WTC11 (cell line): Measurements from ENCODE around the gene GNL2. TPM values are rescaled to one million over a fixed set of nuclear protein-coding genes. Genes with fewer than 3 reads are reported as not detected.

ENCODE experiments used
- ATAC-seq: fragments of 200-7000 bp; cut with Tn5 transposase; 2 replicates; pipeline ENCODE4 v1.10.0; 2021; ENCODE audit warnings: mild to moderate bottlenecking, moderate library complexity
- CTCF ChIA-PET: fragments of 300-600 bp; sonication (Branson Sonifier 250); formaldehyde crosslinking; loops from one replicate; lab custom pipeline; 2021; ENCODE audit warnings: antibody characterized with exemption; lab: Charles Lee
- POLR2A ChIA-PET: fragments of 350-600 bp; sonication (Branson Sonifier 250); formaldehyde crosslinking; loops from one replicate; lab custom pipeline; 2021; ENCODE audit warnings: antibody characterized with exemption; lab: Charles Lee
- DNase-seq: peaks from one replicate; pipeline ENCODE4 v3.0.0; 2021; ENCODE audit warnings: low spot score
- H3K27ac Mint-ChIP-seq: 2 replicates; pipeline ENCODE4 v1.8.0; 2021; ENCODE audit warnings: mixed read lengths
- H3K27me3 Mint-ChIP-seq: 2 replicates; pipeline ENCODE4 v1.8.0; 2021; ENCODE audit warnings: low read depth, mild to moderate bottlenecking, moderate library complexity, mixed read lengths
- H3K36me3 Mint-ChIP-seq: 2 replicates; pipeline ENCODE4 v1.8.0; 2021; ENCODE audit warnings: mixed read lengths
- H3K4me1 Mint-ChIP-seq: 2 replicates; pipeline ENCODE4 v1.8.0; 2022; ENCODE audit warnings: mixed read lengths
- H3K4me3 Mint-ChIP-seq: 2 replicates; pipeline ENCODE4 v1.8.0; 2021; ENCODE audit warnings: mild to moderate bottlenecking, moderate library complexity, mixed read lengths
- H3K9me3 Mint-ChIP-seq: 2 replicates; pipeline ENCODE4 v1.8.0; 2021; ENCODE audit warnings: mixed read lengths
- ATF1 ChIP-seq: sonication (generic); formaldehyde crosslinking; IDR thresholded peaks from 2 replicates; pipeline ENCODE4 v1.8.1; 2023; ENCODE audit warnings: mild to moderate bottlenecking, moderate library complexity, missing genetic modification reagents
- ATF2 ChIP-seq: sonication (generic); formaldehyde crosslinking; IDR thresholded peaks from 2 replicates; pipeline ENCODE4 v1.8.1; 2022; ENCODE audit warnings: low read depth, missing genetic modification reagents, borderline replicate concordance
- ATF3 ChIP-seq: sonication (generic); formaldehyde crosslinking; conservative IDR thresholded peaks from 2 replicates; pipeline ENCODE4 v1.8.1; 2022; ENCODE audit warnings: mild to moderate bottlenecking, missing genetic modification reagents
- FOXK1 ChIP-seq: sonication (generic); formaldehyde crosslinking; IDR thresholded peaks from 2 replicates; pipeline ENCODE4 v1.8.0; 2022; ENCODE audit warnings: mild to moderate bottlenecking, moderate library complexity, missing genetic modification reagents
- GABPB1 ChIP-seq: sonication (generic); formaldehyde crosslinking; IDR thresholded peaks from 2 replicates; pipeline ENCODE4 v1.8.1; 2023; ENCODE audit warnings: mild to moderate bottlenecking, missing genetic modification reagents
- HMGXB4 ChIP-seq: sonication (generic); formaldehyde crosslinking; IDR thresholded peaks from 2 replicates; pipeline ENCODE4 v1.8.1; 2023; ENCODE audit warnings: mild to moderate bottlenecking, moderate library complexity, missing genetic modification reagents
- MXD4 ChIP-seq: fragments of 250-450 bp; sonication (Bioruptor Pico); IDR thresholded peaks from 2 replicates; pipeline ENCODE4 v1.8.0; 2021; ENCODE audit warnings: mild to moderate bottlenecking, moderate library complexity, borderline replicate concordance
- NFATC4 ChIP-seq: fragments of 250-450 bp; sonication (Bioruptor Pico); IDR thresholded peaks from 2 replicates; pipeline ENCODE4 v1.9.0; 2021; ENCODE audit warnings: mild to moderate bottlenecking
- NR3C1 ChIP-seq: sonication (generic); formaldehyde crosslinking; conservative IDR thresholded peaks from 2 replicates; pipeline ENCODE4 v1.8.1; 2023; ENCODE audit warnings: low read depth, mild to moderate bottlenecking, missing genetic modification reagents
- RELA ChIP-seq: sonication (generic); formaldehyde crosslinking; IDR thresholded peaks from 2 replicates; pipeline ENCODE4 v1.8.1; 2022; ENCODE audit warnings: missing genetic modification reagents, mild to moderate bottlenecking, borderline replicate concordance
- RORB ChIP-seq: fragments of 250-450 bp; sonication (Bioruptor Pico); IDR thresholded peaks from 2 replicates; pipeline ENCODE4 v1.9.0; 2021; ENCODE audit warnings: mild to moderate bottlenecking
- SMAD4 ChIP-seq: sonication (generic); formaldehyde crosslinking; IDR thresholded peaks from 2 replicates; pipeline ENCODE4 v1.8.0; 2022; ENCODE audit warnings: mild to moderate bottlenecking, missing genetic modification reagents
- TEAD1 ChIP-seq: sonication (generic); formaldehyde crosslinking; IDR thresholded peaks from 2 replicates; pipeline ENCODE4 v1.8.0; 2022; ENCODE audit warnings: mild to moderate bottlenecking, missing genetic modification reagents
- TEAD4 ChIP-seq: sonication (generic); formaldehyde crosslinking; IDR thresholded peaks from 2 replicates; pipeline ENCODE4 v1.8.0; 2022; ENCODE audit warnings: mild to moderate bottlenecking, missing genetic modification reagents
- ZNF121 ChIP-seq: sonication (generic); formaldehyde crosslinking; IDR thresholded peaks from 2 replicates; pipeline ENCODE4 v1.8.0; 2023; ENCODE audit warnings: missing genetic modification reagents
- ZNF138 ChIP-seq: sonication (generic); formaldehyde crosslinking; conservative IDR thresholded peaks from 2 replicates; pipeline ENCODE4 v1.8.1; 2022; ENCODE audit warnings: mild to moderate bottlenecking, moderate library complexity, missing genetic modification reagents
- ZNF317 ChIP-seq: sonication (generic); formaldehyde crosslinking; IDR thresholded peaks from 2 replicates; pipeline ENCODE4 v1.8.1; 2023; ENCODE audit warnings: low read depth, mild to moderate bottlenecking, moderate library complexity, missing genetic modification reagents, borderline replicate concordance
- ZNF512 ChIP-seq: sonication (generic); formaldehyde crosslinking; IDR thresholded peaks from 2 replicates; pipeline ENCODE4 v1.8.1; 2022; ENCODE audit warnings: missing genetic modification reagents, borderline replicate concordance
- ZNF671 ChIP-seq: fragments of 250-450 bp; sonication (Bioruptor Pico); IDR thresholded peaks from 2 replicates; pipeline ENCODE4 v1.8.0; 2021; ENCODE audit warnings: mild to moderate bottlenecking
- total RNA-seq: library from RNA; stranded (reverse); gene quantifications from 3 replicates; pipeline ENCODE4 v1.2.3, GENCODE V29; 2021
- TF ChIP-seq, protein P1 (sequence below): fragments of 250-450 bp; sonication (Bioruptor Pico); IDR thresholded peaks from 2 replicates; pipeline ENCODE4 v1.9.0; 2021; ENCODE audit warnings: mild to moderate bottlenecking, borderline replicate concordance
- TF ChIP-seq, protein P2 (sequence below): sonication (generic); formaldehyde crosslinking; IDR thresholded peaks from 2 replicates; pipeline ENCODE4 v1.8.0; 2023; ENCODE audit warnings: missing genetic modification reagents, mild to moderate bottlenecking, borderline replicate concordance

The GNL2 gene
- total RNA-seq, 1 experiment from 2014 or later = 92.8 TPM

DNA sequence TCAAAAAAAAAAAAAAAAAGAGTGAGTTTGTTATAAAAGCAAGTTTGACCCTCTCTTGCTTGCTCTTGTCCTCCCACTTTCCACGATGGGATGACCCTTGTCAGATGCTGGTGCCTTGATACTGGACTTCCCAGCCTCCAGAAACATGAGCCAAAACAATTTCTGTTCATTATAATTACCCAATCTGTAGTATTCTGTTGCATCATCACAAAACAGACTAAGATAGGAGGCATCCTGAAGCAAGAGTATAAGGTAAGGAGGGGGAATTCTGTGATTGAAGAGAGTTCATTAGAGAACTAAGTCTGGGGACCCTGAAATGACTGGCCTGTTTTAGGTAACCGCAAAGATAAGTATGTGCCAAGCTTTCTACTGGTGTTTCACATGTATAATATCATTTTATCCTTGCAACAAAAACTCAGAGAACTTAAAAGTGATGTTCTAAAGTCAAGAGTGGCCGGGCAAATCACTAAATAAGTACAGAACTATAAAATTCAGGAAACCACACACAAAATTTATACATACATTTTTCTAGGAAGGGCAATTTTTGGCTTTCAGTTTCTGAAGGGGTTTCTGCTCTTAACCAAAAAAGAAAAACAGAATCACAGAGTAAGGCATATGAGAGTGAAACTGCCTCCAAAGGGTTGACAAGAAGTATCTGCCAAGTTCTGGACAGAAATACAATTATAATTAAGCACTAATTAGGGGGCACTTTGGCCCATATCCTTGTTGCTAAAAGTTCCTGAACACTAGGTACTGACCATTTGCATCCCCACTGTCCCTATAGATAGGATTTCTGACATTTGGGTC, 25.0 kb downstream of the GNL2 start:
- ATAC-seq = no peak

GRCh38 chr1:37567023-37567422, 28.7 kb downstream of the GNL2 start:
- DNase-seq = no peak
- H3K4me3 Mint-ChIP-seq = no peak overlapping the region
- ATAC-seq = no peak
- no peaks in the 10 kb centered on the region for H3K27me3 Mint-ChIP-seq
- ChIA-PET CTCF (no interaction called here), POLR2A (no interaction called here)
- no peaks in the 10 kb centered on the region for H3K9me3 Mint-ChIP-seq
- no peaks in the 10 kb centered on the region for H3K4me1 Mint-ChIP-seq
- H3K36me3 Mint-ChIP-seq = peaks cover 67% of the 10 kb centered on the region
- H3K27ac Mint-ChIP-seq = no peak overlapping the region
- TF ChIP-seq, protein P1, sequence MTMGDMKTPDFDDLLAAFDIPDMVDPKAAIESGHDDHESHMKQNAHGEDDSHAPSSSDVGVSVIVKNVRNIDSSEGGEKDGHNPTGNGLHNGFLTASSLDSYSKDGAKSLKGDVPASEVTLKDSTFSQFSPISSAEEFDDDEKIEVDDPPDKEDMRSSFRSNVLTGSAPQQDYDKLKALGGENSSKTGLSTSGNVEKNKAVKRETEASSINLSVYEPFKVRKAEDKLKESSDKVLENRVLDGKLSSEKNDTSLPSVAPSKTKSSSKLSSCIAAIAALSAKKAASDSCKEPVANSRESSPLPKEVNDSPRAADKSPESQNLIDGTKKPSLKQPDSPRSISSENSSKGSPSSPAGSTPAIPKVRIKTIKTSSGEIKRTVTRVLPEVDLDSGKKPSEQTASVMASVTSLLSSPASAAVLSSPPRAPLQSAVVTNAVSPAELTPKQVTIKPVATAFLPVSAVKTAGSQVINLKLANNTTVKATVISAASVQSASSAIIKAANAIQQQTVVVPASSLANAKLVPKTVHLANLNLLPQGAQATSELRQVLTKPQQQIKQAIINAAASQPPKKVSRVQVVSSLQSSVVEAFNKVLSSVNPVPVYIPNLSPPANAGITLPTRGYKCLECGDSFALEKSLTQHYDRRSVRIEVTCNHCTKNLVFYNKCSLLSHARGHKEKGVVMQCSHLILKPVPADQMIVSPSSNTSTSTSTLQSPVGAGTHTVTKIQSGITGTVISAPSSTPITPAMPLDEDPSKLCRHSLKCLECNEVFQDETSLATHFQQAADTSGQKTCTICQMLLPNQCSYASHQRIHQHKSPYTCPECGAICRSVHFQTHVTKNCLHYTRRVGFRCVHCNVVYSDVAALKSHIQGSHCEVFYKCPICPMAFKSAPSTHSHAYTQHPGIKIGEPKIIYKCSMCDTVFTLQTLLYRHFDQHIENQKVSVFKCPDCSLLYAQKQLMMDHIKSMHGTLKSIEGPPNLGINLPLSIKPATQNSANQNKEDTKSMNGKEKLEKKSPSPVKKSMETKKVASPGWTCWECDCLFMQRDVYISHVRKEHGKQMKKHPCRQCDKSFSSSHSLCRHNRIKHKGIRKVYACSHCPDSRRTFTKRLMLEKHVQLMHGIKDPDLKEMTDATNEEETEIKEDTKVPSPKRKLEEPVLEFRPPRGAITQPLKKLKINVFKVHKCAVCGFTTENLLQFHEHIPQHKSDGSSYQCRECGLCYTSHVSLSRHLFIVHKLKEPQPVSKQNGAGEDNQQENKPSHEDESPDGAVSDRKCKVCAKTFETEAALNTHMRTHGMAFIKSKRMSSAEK (CRISPR knock-in tag) = no peak
- TF ChIP-seq ATF1 (CRISPR knock-in tag) (no peak), SMAD4 (CRISPR knock-in tag) (no peak), ZNF512 (CRISPR knock-in tag) (no peak), ZNF121 (CRISPR knock-in tag) (no peak), NR3C1 (CRISPR knock-in tag) (no peak)

More for the DNA sequence above, 25.0 kb downstream of the GNL2 start:
- no peak for DNase-seq
- Mint-ChIP-seq H3K27me3 (no peaks in the 10 kb centered on the region), H3K27ac (no peak overlapping the region), H3K4me3 (no peak overlapping the region), H3K9me3 (no peaks in the 10 kb centered on the region), H3K4me1 (no peaks in the 10 kb centered on the region), H3K36me3 (peaks cover 90% of the 10 kb centered on the region)
- TF ChIP-seq NFATC4 (CRISPR knock-in tag) = no peak
- TF ChIP-seq SMAD4 (CRISPR knock-in tag) = no peak
- TF ChIP-seq TEAD4 = no peak
- no peak for TF ChIP-seq ZNF671
- no peak for TF ChIP-seq MXD4
- TF ChIP-seq HMGXB4 (CRISPR knock-in tag) = no peak
- no peak for TF ChIP-seq ATF3
- no peak for TF ChIP-seq ATF2 (CRISPR knock-in tag)
- TF ChIP-seq, protein P2, sequence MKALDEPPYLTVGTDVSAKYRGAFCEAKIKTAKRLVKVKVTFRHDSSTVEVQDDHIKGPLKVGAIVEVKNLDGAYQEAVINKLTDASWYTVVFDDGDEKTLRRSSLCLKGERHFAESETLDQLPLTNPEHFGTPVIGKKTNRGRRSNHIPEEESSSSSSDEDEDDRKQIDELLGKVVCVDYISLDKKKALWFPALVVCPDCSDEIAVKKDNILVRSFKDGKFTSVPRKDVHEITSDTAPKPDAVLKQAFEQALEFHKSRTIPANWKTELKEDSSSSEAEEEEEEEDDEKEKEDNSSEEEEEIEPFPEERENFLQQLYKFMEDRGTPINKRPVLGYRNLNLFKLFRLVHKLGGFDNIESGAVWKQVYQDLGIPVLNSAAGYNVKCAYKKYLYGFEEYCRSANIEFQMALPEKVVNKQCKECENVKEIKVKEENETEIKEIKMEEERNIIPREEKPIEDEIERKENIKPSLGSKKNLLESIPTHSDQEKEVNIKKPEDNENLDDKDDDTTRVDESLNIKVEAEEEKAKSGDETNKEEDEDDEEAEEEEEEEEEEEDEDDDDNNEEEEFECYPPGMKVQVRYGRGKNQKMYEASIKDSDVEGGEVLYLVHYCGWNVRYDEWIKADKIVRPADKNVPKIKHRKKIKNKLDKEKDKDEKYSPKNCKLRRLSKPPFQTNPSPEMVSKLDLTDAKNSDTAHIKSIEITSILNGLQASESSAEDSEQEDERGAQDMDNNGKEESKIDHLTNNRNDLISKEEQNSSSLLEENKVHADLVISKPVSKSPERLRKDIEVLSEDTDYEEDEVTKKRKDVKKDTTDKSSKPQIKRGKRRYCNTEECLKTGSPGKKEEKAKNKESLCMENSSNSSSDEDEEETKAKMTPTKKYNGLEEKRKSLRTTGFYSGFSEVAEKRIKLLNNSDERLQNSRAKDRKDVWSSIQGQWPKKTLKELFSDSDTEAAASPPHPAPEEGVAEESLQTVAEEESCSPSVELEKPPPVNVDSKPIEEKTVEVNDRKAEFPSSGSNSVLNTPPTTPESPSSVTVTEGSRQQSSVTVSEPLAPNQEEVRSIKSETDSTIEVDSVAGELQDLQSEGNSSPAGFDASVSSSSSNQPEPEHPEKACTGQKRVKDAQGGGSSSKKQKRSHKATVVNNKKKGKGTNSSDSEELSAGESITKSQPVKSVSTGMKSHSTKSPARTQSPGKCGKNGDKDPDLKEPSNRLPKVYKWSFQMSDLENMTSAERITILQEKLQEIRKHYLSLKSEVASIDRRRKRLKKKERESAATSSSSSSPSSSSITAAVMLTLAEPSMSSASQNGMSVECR = no peak
- TF ChIP-seq GABPB1 (CRISPR knock-in tag) = no peak
- no peak for TF ChIP-seq ZNF317 (CRISPR knock-in tag)
- no peak for TF ChIP-seq RORB (CRISPR knock-in tag)
- TF ChIP-seq ZNF138 (CRISPR knock-in tag) = no peak
- no peak for TF ChIP-seq RELA (CRISPR knock-in tag)
- TF ChIP-seq TEAD1 = no peak
- no peak for TF ChIP-seq FOXK1
- ChIA-PET CTCF (no interaction called here), POLR2A (no interaction called here)
